ENCODE data around the gene KCNA1.

The KCNA1 gene

DNA sequence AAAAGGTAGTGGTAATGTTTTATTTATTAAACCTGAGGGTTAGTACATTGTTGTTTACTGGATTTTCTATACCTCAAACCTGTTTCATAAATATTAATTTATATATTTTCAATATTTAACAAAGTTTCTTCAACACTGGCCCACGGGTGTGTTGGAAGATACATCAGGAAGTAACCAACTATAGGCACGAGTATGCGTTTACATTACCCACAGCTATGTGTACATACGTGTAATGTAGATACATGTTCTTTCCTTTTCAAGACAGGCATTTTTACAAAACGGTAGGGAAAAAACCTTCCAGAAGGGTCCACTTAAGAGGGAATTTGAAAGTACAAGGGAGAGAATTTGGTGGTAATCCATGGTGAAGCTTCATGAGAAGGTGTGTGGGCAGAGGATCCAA lies 17.8 kb upstream of the KCNA1 start:
- Mint-ChIP-seq H3K27me3 (peaks cover 51% of the 10 kb centered on the region), H3K4me1 (no peaks in the 10 kb centered on the region), H3K27ac (ENCODE audit: low read depth) (no peak overlapping the region), H3K9me3 (no peaks in the 10 kb centered on the region), H3K4me3 (no peak overlapping the region), H3K36me3 (ENCODE audit: insufficient read depth) (no peaks in the 10 kb centered on the region)
- no peak for ATAC-seq (replicated peaks; ENCODE audit: extremely low read depth, poor library complexity, severe bottlenecking)
- no peak for DNase-seq (ENCODE audit: low spot score in 2 of 2)

GRCh38 chr12:4892418-4892817 lies 17.3 kb upstream of the KCNA1 start:
- H3K4me1 Mint-ChIP-seq, result no peaks in the 10 kb centered on the region
- no peaks in the 10 kb centered on the region for H3K9me3 Mint-ChIP-seq
- no peak overlapping the region for H3K4me3 Mint-ChIP-seq
- ATAC-seq (replicated peaks; ENCODE audit: extremely low read depth, poor library complexity, severe bottlenecking) (no peak), DNase-seq (ENCODE audit: low spot score in 2 of 2) (no peak)
- H3K27ac Mint-ChIP-seq (ENCODE audit: low read depth), result no peak overlapping the region
- H3K27me3 Mint-ChIP-seq, result peaks cover 45% of the 10 kb centered on the region
- H3K36me3 Mint-ChIP-seq (ENCODE audit: insufficient read depth), result no peaks in the 10 kb centered on the region

DNA sequence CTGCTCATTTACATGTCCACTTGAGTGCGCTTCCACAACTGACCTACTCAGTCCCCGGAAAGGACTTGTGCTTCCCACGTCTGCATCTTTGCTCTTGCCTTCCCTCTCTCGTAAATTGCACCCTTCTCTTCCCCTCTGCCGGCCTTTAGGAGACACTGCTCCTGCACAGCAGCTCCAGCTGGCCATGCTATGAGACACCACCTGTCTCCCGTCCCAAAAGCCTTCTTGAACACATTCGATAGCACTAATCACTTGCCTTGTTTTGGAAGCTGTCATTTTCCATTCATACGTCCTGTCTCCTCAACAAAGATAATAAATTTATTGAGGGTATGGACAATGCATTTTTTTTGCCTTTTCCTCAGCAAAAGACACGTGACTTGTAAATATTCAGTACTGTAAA lies 15.7 kb upstream of the KCNA1 start:
- Mint-ChIP-seq H3K27me3 (peaks cover 37% of the 10 kb centered on the region), H3K27ac (ENCODE audit: low read depth) (no peak overlapping the region), H3K36me3 (ENCODE audit: insufficient read depth) (no peaks in the 10 kb centered on the region), H3K9me3 (no peaks in the 10 kb centered on the region), H3K4me3 (no peak overlapping the region), H3K4me1 (no peaks in the 10 kb centered on the region)
- ATAC-seq (replicated peaks; ENCODE audit: extremely low read depth, poor library complexity, severe bottlenecking) (no peak), DNase-seq (ENCODE audit: low spot score in 2 of 2) (no peak)

GRCh38 chr12:4899364-4899763 lies 10.3 kb upstream of the KCNA1 start:
- no peaks in the 10 kb centered on the region for H3K36me3 Mint-ChIP-seq (ENCODE audit: insufficient read depth)
- no peaks in the 10 kb centered on the region for H3K9me3 Mint-ChIP-seq
- DNase-seq (ENCODE audit: low spot score in 2 of 2) (no peak), ATAC-seq (replicated peaks; ENCODE audit: extremely low read depth, poor library complexity, severe bottlenecking) (no peak)
- H3K4me3 Mint-ChIP-seq, result no peak overlapping the region
- peaks cover 13% of the 10 kb centered on the region for H3K27me3 Mint-ChIP-seq
- no peaks in the 10 kb centered on the region for H3K4me1 Mint-ChIP-seq
- H3K27ac Mint-ChIP-seq (ENCODE audit: low read depth), result no peak overlapping the region

DNA sequence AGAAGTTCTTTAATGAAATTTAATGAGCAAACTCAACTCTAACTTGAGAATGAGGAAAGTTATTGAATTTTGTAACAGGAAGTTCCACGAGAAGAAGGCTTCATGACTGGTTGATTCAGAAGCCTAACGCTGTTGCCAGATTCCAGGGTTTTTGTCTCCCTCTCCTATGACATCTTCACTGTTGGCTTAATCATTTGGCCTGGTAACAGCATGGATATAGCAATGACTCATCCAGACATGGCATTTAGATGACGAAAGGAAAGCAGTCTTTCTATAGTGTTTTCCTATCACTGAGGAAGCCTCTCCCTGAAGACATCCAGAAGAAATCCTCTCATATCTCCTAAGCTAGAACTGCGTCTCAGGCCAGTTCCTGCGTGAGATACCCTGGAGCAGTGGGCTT lies 9.4 kb upstream of the KCNA1 start:
- no peaks in the 10 kb centered on the region for H3K36me3 Mint-ChIP-seq (ENCODE audit: insufficient read depth)
- H3K27ac Mint-ChIP-seq (ENCODE audit: low read depth), result no peak overlapping the region
- H3K4me1 Mint-ChIP-seq, result no peaks in the 10 kb centered on the region
- no peak overlapping the region for H3K4me3 Mint-ChIP-seq
- H3K9me3 Mint-ChIP-seq, result no peaks in the 10 kb centered on the region
- H3K27me3 Mint-ChIP-seq, result peaks cover 12% of the 10 kb centered on the region
- no peak for DNase-seq (ENCODE audit: low spot score in 2 of 2)
- ATAC-seq (replicated peaks; ENCODE audit: extremely low read depth, poor library complexity, severe bottlenecking), result no peak

DNA sequence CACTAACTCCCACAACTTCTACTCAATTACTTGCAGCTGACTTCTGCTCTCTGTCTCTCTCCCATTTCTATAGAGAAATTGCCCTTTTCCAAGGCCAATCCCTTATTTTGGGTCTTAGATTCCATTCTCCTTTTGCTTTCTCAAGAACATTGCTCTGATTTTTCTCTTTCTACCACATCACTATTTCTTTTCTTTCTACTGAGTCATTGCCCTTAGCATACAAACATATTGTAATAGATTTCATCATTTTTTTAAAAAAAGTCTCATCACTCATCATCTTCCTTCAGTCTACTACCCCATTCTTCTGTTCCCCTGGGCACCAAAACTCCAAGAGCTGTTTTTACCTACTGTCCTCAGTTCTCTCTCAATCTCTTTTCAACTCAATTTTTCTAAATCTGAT lies 4.4 kb upstream of the KCNA1 start:
- Mint-ChIP-seq H3K27me3 (no peaks in the 10 kb centered on the region), H3K4me1 (no peaks in the 10 kb centered on the region), H3K4me3 (no peak overlapping the region), H3K36me3 (ENCODE audit: insufficient read depth) (no peaks in the 10 kb centered on the region), H3K27ac (ENCODE audit: low read depth) (no peak overlapping the region), H3K9me3 (no peaks in the 10 kb centered on the region)
- no peak for DNase-seq (ENCODE audit: low spot score in 2 of 2)
- no peak for ATAC-seq (replicated peaks; ENCODE audit: extremely low read depth, poor library complexity, severe bottlenecking)

GRCh38 chr12:4908684-4909409 lies 858 bp upstream of the KCNA1 start:
- peak overlapping the region; percentile 68 for H3K4me3 Mint-ChIP-seq
- peaks cover 20% of the 10 kb centered on the region for H3K27me3 Mint-ChIP-seq
- DNase-seq (ENCODE audit: low spot score in 2 of 2) (no peak), ATAC-seq (replicated peaks; ENCODE audit: extremely low read depth, poor library complexity, severe bottlenecking) (no peak)
- no peaks in the 10 kb centered on the region for H3K4me1 Mint-ChIP-seq
- H3K27ac Mint-ChIP-seq (ENCODE audit: low read depth), result no peak overlapping the region
- H3K9me3 Mint-ChIP-seq, result no peaks in the 10 kb centered on the region
- H3K36me3 Mint-ChIP-seq (ENCODE audit: insufficient read depth), result peaks cover 3% of the 10 kb centered on the region

DNA sequence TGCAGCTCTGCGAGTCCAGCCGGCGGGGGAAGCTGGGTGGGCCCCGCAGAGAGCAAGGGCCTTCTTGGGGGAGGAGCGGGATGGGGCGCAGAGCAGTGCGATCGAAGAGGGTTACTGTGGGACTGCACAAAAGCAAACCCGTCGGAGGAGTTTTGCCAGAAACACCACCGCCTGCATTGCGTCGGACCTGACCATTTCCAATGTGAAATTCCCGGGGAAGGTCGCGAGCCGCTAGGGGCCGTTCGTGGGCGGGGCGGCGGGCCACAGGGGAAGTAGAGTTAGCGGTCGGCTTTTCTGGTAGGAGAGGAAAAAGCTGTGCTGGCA lies 333 bp upstream of the KCNA1 start:
- H3K27ac Mint-ChIP-seq (ENCODE audit: low read depth), result no peak overlapping the region
- peaks cover 3% of the 10 kb centered on the region for H3K36me3 Mint-ChIP-seq (ENCODE audit: insufficient read depth)
- H3K4me3 Mint-ChIP-seq, result peak overlapping the region; percentile 68
- no peaks in the 10 kb centered on the region for H3K9me3 Mint-ChIP-seq
- peaks cover 24% of the 10 kb centered on the region for H3K27me3 Mint-ChIP-seq
- no peaks in the 10 kb centered on the region for H3K4me1 Mint-ChIP-seq
- no peak for DNase-seq (ENCODE audit: low spot score in 2 of 2)
- no peak for ATAC-seq (replicated peaks; ENCODE audit: extremely low read depth, poor library complexity, severe bottlenecking)

DNA sequence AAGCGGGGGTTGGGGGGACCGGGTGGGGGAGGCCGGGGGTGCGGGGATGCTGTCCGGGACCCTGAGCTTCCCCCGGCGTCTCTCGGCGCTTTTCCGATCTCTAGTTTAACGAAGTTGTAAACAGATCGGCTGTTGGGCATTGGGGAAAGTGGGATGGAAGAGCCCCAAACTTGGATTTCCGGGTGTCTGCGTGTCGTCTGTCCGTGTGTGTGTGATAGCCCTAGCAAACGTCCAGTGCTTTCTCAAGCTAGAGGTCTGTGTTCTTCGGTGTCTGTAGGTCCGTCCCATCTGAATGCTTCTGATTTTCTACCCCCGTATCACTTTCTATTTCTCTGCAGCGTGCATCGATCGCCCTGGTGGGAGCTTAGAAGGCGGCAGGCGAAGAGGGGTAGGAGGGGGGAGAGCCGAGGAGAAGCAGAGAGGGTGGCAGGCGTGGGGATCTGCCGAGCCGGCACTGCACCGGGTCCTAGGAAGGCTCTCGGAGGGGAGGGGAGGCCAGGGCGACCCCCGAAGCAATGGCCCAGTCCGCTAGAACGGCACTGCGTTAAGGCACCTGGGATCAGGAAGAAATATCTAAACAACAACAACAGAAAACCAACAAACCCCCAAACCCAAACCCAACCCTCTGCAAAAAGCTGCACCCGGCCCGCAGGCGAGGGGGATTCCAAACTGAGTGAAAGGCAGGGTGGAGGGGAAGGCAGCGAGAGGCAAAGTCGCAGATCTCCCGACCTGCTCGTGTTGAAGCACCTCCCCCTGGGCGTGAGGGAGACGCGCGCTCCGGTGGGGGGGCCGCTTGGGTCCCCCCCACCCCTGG lies 1.0 kb downstream of the KCNA1 start:
- Mint-ChIP-seq H3K4me1 (no peaks in the 10 kb centered on the region), H3K36me3 (ENCODE audit: insufficient read depth) (peaks cover 3% of the 10 kb centered on the region), H3K27ac (ENCODE audit: low read depth) (no peak overlapping the region), H3K27me3 (peaks cover 38% of the 10 kb centered on the region), H3K4me3 (peak overlapping the region; percentile 68), H3K9me3 (no peaks in the 10 kb centered on the region)
- ATAC-seq (replicated peaks; ENCODE audit: extremely low read depth, poor library complexity, severe bottlenecking) (peak; percentile 32), DNase-seq (ENCODE audit: low spot score in 2 of 2) (no peak)

DNA sequence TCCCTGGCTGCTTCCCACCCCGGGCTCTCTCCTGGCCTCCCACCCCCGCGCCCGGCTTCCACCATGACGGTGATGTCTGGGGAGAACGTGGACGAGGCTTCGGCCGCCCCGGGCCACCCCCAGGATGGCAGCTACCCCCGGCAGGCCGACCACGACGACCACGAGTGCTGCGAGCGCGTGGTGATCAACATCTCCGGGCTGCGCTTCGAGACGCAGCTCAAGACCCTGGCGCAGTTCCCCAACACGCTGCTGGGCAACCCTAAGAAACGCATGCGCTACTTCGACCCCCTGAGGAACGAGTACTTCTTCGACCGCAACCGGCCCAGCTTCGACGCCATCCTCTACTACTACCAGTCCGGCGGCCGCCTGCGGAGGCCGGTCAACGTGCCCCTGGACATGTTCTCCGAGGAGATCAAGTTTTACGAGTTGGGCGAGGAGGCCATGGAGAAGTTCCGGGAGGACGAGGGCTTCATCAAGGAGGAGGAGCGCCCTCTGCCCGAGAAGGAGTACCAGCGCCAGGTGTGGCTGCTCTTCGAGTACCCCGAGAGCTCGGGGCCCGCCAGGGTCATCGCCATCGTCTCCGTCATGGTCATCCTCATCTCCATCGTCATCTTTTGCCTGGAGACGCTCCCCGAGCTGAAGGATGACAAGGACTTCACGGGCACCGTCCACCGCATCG lies 1.8 kb downstream of the KCNA1 start:
- H3K4me3 Mint-ChIP-seq, result peak overlapping the region; percentile 48
- H3K4me1 Mint-ChIP-seq, result no peaks in the 10 kb centered on the region
- H3K27ac Mint-ChIP-seq (ENCODE audit: low read depth), result no peak overlapping the region
- ATAC-seq (replicated peaks; ENCODE audit: extremely low read depth, poor library complexity, severe bottlenecking) (no peak), DNase-seq (ENCODE audit: low spot score in 2 of 2) (no peak)
- H3K9me3 Mint-ChIP-seq, result no peaks in the 10 kb centered on the region
- peaks cover 3% of the 10 kb centered on the region for H3K36me3 Mint-ChIP-seq (ENCODE audit: insufficient read depth)
- H3K27me3 Mint-ChIP-seq, result peaks cover 45% of the 10 kb centered on the region

DNA sequence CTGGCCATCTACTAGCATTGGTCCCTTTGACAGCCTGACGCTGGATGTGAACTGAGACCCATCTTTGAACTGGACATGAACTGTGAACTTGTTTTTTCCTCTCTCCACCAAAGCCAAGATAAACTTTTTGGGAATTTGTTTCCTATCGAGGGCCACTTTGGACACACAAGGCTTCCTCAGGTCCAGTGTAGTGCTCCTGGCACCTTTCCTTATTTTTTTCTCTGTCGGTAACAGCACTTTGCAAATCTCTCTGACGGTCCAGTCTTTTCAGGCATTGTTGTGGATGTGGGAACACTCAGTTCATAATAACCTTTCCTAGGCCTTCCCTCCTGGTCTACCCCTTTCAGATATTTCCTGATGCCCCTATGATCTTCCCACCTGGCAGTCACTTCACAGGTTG lies 5.0 kb downstream of the KCNA1 start:
- H3K4me1 Mint-ChIP-seq, result no peaks in the 10 kb centered on the region
- H3K36me3 Mint-ChIP-seq (ENCODE audit: insufficient read depth), result peaks cover 3% of the 10 kb centered on the region
- DNase-seq (ENCODE audit: low spot score in 2 of 2) (no peak), ATAC-seq (replicated peaks; ENCODE audit: extremely low read depth, poor library complexity, severe bottlenecking) (no peak)
- no peaks in the 10 kb centered on the region for H3K9me3 Mint-ChIP-seq
- H3K4me3 Mint-ChIP-seq, result no peak overlapping the region
- peaks cover 54% of the 10 kb centered on the region for H3K27me3 Mint-ChIP-seq
- H3K27ac Mint-ChIP-seq (ENCODE audit: low read depth), result no peak overlapping the region

GRCh38 chr12:4915752-4916151 lies 6.0 kb downstream of the KCNA1 start:
- DNase-seq (ENCODE audit: low spot score in 2 of 2) (no peak), ATAC-seq (replicated peaks; ENCODE audit: extremely low read depth, poor library complexity, severe bottlenecking) (no peak)
- Mint-ChIP-seq H3K36me3 (ENCODE audit: insufficient read depth) (no peaks in the 10 kb centered on the region), H3K9me3 (no peaks in the 10 kb centered on the region), H3K4me1 (no peaks in the 10 kb centered on the region), H3K4me3 (no peak overlapping the region), H3K27ac (ENCODE audit: low read depth) (no peak overlapping the region), H3K27me3 (peaks cover 61% of the 10 kb centered on the region)

All from central memory CD8-positive, alpha-beta T cell (primary cell).